ENCODE results near the gene EPS8L1. TPM values are rescaled to one million over a fixed set of nuclear protein-coding genes. Genes with fewer than 3 reads are reported as not detected.
"Not testable (repeated sequence)": the region's sequence is repeated elsewhere in the genome, so short reads cannot be mapped to it uniquely, and the experiment has no call there.

The EPS8L1 gene
- total RNA-seq, 1 donor from 2014 or later = 30.5 TPM

DNA sequence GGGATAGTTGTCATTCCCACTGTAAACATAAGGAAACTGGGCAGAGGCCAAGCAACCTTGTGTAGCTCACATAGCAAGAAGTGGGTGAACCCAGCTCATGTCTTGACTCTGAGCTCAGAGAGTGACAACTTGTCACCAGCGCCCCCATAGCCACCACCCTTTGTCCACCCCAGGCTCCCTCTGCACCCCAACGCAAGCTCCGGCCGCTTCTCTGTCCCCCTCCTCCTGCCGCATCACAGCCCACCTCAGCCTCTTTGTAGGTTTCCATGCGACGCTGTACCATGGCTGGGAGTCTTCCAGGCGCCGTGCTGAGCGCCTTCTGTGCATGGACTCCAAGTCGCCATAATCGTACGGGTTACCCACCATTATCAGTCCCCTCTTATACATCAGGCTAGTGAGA lies 40.9 kb upstream of the EPS8L1 start:
- TF ChIP-seq CTCF (IDR thresholded peaks at IDR 0.05; ENCODE audit: insufficient read depth, low read length, poor library complexity, severe bottlenecking) = no peak
- Histone ChIP-seq H3K27me3 (ENCODE audit: control insufficient read depth, insufficient read depth, low read length) (no peaks in the 10 kb centered on the region), H3K36me3 (ENCODE audit: control insufficient read depth, insufficient read depth, low read length) (no peaks in the 10 kb centered on the region), H3K4me3 (ENCODE audit: low read depth, low read length) (no peak overlapping the region)
- no peak for DNase-seq (ENCODE audit: low read depth)

- TF ChIP-seq CTCF (IDR thresholded peaks at IDR 0.05; ENCODE audit: insufficient read depth, low read length, poor library complexity, severe bottlenecking) = no peak
- H3K27me3 ChIP-seq (ENCODE audit: control insufficient read depth, insufficient read depth, low read length) = no peaks in the 10 kb centered on the region
- H3K4me3 ChIP-seq (ENCODE audit: low read depth, low read length) = no peak overlapping the region
- no peaks in the 10 kb centered on the region for H3K36me3 ChIP-seq (ENCODE audit: control insufficient read depth, insufficient read depth, low read length)
- DNase-seq (ENCODE audit: low read depth) = no peak
Measured at GRCh38 chr19:55036058-55036457, 39.6 kb upstream of the EPS8L1 start.

DNA sequence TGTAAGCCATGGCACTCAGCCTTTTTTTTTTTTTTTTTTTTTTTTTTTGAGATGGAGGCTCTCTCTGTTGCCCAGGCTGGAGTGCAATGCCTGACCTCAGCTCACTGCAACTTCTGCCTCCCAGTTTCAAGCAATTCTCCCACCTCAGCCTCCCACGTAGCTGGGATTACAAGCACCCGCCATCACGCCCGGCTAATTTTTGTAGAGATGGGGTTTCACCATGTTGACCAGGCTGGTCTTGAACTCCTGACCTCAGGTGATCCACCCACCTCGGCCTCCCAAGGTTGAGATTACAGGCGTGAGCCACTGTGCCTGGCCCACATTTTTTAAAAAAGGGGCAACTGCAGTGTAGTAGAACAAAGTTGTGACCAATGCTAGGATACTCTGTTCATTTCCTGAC lies 38.1 kb upstream of the EPS8L1 start:
- H3K4me3 ChIP-seq (ENCODE audit: low read depth, low read length); DNase-seq (ENCODE audit: low read depth); H3K27me3 ChIP-seq (ENCODE audit: control insufficient read depth, insufficient read depth, low read length); H3K36me3 ChIP-seq (ENCODE audit: control insufficient read depth, insufficient read depth, low read length): not testable (repeated sequence)

DNA sequence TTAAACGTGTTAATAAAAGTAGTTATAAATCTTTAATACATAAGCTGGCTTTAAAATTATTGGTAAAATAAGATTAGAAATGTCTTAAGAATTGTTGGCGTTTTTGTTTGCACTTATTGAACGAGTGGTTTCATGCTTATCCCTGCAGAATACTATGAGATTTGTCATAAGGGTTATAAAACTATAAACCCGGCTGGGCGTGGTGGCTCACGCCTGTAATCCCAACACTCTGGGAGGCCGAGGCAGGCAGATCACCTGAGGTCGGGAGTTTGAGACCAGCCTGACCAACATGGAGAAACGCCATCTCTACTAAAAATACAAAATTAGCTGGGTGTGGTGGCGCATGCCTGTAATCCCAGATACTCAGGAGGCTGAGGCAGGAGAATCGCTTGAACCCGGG lies 35.0 kb upstream of the EPS8L1 start:
- H3K36me3 ChIP-seq (ENCODE audit: control insufficient read depth, insufficient read depth, low read length); H3K4me3 ChIP-seq (ENCODE audit: low read depth, low read length); H3K27me3 ChIP-seq (ENCODE audit: control insufficient read depth, insufficient read depth, low read length); DNase-seq (ENCODE audit: low read depth): not testable (repeated sequence)

DNA sequence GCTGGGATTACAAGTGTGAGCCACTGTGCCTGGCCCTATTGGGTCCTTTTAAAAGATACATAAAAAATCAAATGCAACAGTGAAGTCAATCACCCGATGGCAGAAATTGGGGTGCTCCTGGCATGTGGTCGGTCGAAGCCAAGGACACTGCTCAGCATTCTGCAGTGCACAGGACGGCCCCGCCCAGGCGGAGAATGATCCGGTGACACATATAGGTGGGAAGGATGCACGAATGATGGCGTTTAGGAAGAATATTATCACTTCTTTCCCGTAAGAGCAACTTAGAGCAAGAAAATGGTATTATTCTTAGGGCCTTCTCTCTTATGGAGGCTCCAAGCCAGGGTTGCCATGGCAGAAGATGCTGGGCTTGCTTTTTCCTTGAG lies 34.4 kb upstream of the EPS8L1 start:
- Histone ChIP-seq H3K36me3 (ENCODE audit: control insufficient read depth, insufficient read depth, low read length) (peaks cover 3% of the 10 kb centered on the region), H3K4me3 (ENCODE audit: low read depth, low read length) (no peak overlapping the region), H3K27me3 (ENCODE audit: control insufficient read depth, insufficient read depth, low read length) (no peaks in the 10 kb centered on the region)
- TF ChIP-seq CTCF (IDR thresholded peaks at IDR 0.05; ENCODE audit: insufficient read depth, low read length, poor library complexity, severe bottlenecking) = no peak
- no peak for DNase-seq (ENCODE audit: low read depth)

DNA sequence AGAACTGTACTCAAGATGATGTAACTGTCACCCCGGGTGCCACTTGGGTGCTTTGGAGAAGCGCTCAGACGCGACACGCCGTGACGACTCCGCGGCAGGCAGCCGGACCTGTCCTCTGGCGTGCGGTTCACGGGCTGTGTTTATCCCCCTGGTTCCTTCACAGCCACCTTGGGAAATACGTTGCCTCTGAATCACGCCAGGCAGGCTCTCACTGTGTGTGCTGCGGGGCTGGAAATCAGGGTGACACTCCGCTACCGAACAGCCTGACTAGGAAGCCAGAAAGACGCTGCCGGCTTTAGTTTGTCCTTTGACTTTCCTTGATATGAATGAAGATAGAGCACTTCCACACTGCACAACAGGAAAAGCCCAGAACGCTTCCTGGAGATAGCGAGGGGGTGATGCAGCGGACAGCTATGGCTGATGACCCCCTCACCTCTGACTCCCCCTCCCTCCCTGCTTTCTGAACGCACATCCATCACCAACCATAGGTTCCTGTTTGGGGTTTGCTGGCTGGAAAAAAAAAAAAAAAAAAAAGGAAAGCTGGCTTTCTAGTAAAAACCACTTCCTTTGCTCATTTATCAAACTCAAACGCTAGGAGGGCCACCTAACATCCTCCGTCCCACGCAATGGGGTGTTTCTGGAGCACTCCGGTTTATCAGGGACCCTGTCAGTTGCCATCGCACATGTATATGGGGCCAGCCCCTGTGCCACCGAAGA lies 33.9 kb upstream of the EPS8L1 start:
- no peak for DNase-seq (ENCODE audit: low read depth)
- TF ChIP-seq CTCF (IDR thresholded peaks at IDR 0.05; ENCODE audit: insufficient read depth, low read length, poor library complexity, severe bottlenecking) = no peak
- H3K36me3 ChIP-seq (ENCODE audit: control insufficient read depth, insufficient read depth, low read length) = peaks cover 3% of the 10 kb centered on the region

GRCh38 chr19:55042344-55042678 lies 33.4 kb upstream of the EPS8L1 start:
- peaks cover 4% of the 10 kb centered on the region for H3K36me3 ChIP-seq (ENCODE audit: control insufficient read depth, insufficient read depth, low read length)
- TF ChIP-seq CTCF (IDR thresholded peaks at IDR 0.05; ENCODE audit: insufficient read depth, low read length, poor library complexity, severe bottlenecking) = no peak
- no peak overlapping the region for H3K4me3 ChIP-seq (ENCODE audit: low read depth, low read length)

More for the DNA sequence above, 33.9 kb upstream of the EPS8L1 start:
- H3K4me3 ChIP-seq (ENCODE audit: low read depth, low read length) = no peak overlapping the region
- H3K27me3 ChIP-seq (ENCODE audit: control insufficient read depth, insufficient read depth, low read length) = no peaks in the 10 kb centered on the region

More at GRCh38 chr19:55042344-55042678, 33.4 kb upstream of the EPS8L1 start:
- H3K27me3 ChIP-seq (ENCODE audit: control insufficient read depth, insufficient read depth, low read length) = no peaks in the 10 kb centered on the region
- DNase-seq (ENCODE audit: low read depth) = no peak

All from kidney epithelial cell (primary cell).